Measurements from ENCODE around the gene LSM8.

GRCh38 chr7:118175740-118176139 lies 8.2 kb upstream of the LSM8 start:
- TF ChIP-seq ZNF274 (IDR thresholded peaks at IDR 0.05; ENCODE audit: low read depth, low read length) (no peak), YY1 (IDR thresholded peaks at IDR 0.05; ENCODE audit: insufficient read depth, insufficient read length) (no peak), SUZ12 (IDR thresholded peaks at IDR 0.05; ENCODE audit: extremely low read depth, insufficient read depth, insufficient read length) (no peak)
